K562 (cell line): ENCODE data around the gene KMT2C. TPM values are rescaled to one million over a fixed set of nuclear protein-coding genes. Genes with fewer than 3 reads are reported as not detected.
"Not testable (repeated sequence)": the region's sequence is repeated elsewhere in the genome, so short reads cannot be mapped to it uniquely, and the experiment has no call there.

ENCODE experiments used
- ATAC-seq: fragments of 200-7000 bp; cut with Tn5 transposase; 3 replicates; pipeline ENCODE4 v1.9.1; 2020; ENCODE audit warnings: moderate library complexity
- BruUV-seq: library from RNA; stranded (reverse); fragments of 400-500 nt; replicated peaks from 2 replicates; lab custom pipeline; 2021; lab: Mats Ljungman, UMichigan
- CTCF ChIA-PET: fragments of 300-600 bp; formaldehyde crosslinking; extraction: SDS; loops from one replicate; lab custom pipeline; 2021; ENCODE audit warnings: low intra/inter-chr PET ratio; lab: Yijun Ruan, JAX
- POLR2A ChIA-PET: fragments of 300-600, 350-650 bp; sonication (Branson Sonifier 250); formaldehyde crosslinking; extraction: SDS; loops from one replicate; lab custom pipeline; 2021; ENCODE audit warnings: antibody characterized with exemption, inconsistent platforms; lab: Yijun Ruan, JAX
- DNase-seq, 4 experiments: peaks; one replicate each; pipeline versions ENCODE4 v3.0.0 to v3.0.0-alpha.2; 2011 to 2018; ENCODE audit warnings: low spot score in 3 of 4, mixed read lengths in 3 of 4; ENCODE audit errors: extremely low read depth in 1 of 4
- FAIRE-seq: peaks from 2 replicates; lab custom pipeline; 2011; peaks lifted over from hg19 to GRCh38; lab: Jason Lieb, UNC
- H2AFZ ChIP-seq: 2 replicates; pipeline ENCODE4 v1.6.0; 2011; ENCODE audit warnings: low read depth, low read length, control low read depth, inconsistent platforms
- H3K27ac ChIP-seq: fragments of 200-600 bp; 3 replicates; pipeline ENCODE4 v1.8.0; 2011; ENCODE audit warnings: low read depth, mild to moderate bottlenecking, control low read depth, inconsistent platforms, low read length, moderate library complexity, mixed read lengths; ENCODE audit errors: extremely low read depth
- H3K27me3 ChIP-seq, 2 experiments: fragments of 300-600 bp in 1 of 2; 2 replicates in 1 of 2; 3 replicates in 1 of 2; pipeline versions ENCODE4 v1.6.0 to v1.8.0; 2011; ENCODE audit warnings: inconsistent platforms in 2 of 2, low read length in 2 of 2, mild to moderate bottlenecking in 1 of 2, mixed read lengths in 1 of 2, moderate library complexity in 1 of 2; ENCODE audit not compliant: control insufficient read depth in 2 of 2, insufficient read depth in 2 of 2
- H3K36me3 ChIP-seq: fragments of 300-600 bp; 3 replicates; pipeline ENCODE4 v1.8.0; 2011; ENCODE audit warnings: mild to moderate bottlenecking, low read length, inconsistent platforms; ENCODE audit not compliant: control insufficient read depth, insufficient read depth
- H3K4me1 ChIP-seq, 2 experiments: fragments of 200-600 bp in 1 of 2; replicated peaks in 1 of 2; 2 replicates in 1 of 2; 3 replicates in 1 of 2; pipeline versions ENCODE4 v1.5.1 to v1.8.0; 2011; ENCODE audit warnings: inconsistent platforms in 2 of 2, low read length in 2 of 2, mild to moderate bottlenecking in 1 of 2, mixed read lengths in 1 of 2, moderate library complexity in 1 of 2; ENCODE audit not compliant: control insufficient read depth in 2 of 2, insufficient read depth in 2 of 2
- H3K4me2 ChIP-seq: 2 replicates; pipeline ENCODE4 v1.6.1; 2011; ENCODE audit warnings: low read length, control low read depth, inconsistent platforms, mixed read lengths; ENCODE audit not compliant: insufficient read depth
- H3K4me3 ChIP-seq: fragments of 200-600 bp; sonication (generic), shearing (Covaris generic); 2 replicates; pipeline ENCODE4 v1.5.1; 2016; ENCODE audit warnings: control low read depth, inconsistent platforms
- H3K79me2 ChIP-seq: fragments of 200-600 bp; 3 replicates; pipeline ENCODE4 v1.8.0; 2011; ENCODE audit warnings: low read length, inconsistent platforms; ENCODE audit not compliant: control insufficient read depth, insufficient read depth
- H3K9ac ChIP-seq, 2 experiments: 2 replicates each; pipeline versions ENCODE4 v1.6.0 to v1.6.1; 2011; ENCODE audit warnings: low read depth in 2 of 2, low read length in 2 of 2, control low read depth in 1 of 2, inconsistent platforms in 1 of 2, mild to moderate bottlenecking in 1 of 2, mixed read lengths in 1 of 2; ENCODE audit not compliant: insufficient read depth in 1 of 2
- H3K9me1 ChIP-seq: one replicate; pipeline ENCODE4 v1.6.0; 2011; ENCODE audit warnings: inconsistent platforms, mild to moderate bottlenecking, low read length, moderate library complexity; ENCODE audit not compliant: control insufficient read depth, insufficient read depth
- H3K9me3 ChIP-seq: replicated peaks from 2 replicates; pipeline ENCODE4 v1.5.1; 2011; ENCODE audit warnings: low read depth, low read length, inconsistent platforms; ENCODE audit not compliant: control insufficient read depth, insufficient read depth
- H4K20me1 ChIP-seq: replicated peaks from 2 replicates; pipeline ENCODE4 v1.6.1; 2011; ENCODE audit warnings: low read length, inconsistent platforms, mixed read lengths; ENCODE audit not compliant: control insufficient read depth, insufficient read depth
- CREBBP ChIP-seq: IDR thresholded peaks from one replicate; pipeline ENCODE4 v1.6.1; 2012; ENCODE audit warnings: low read depth, mild to moderate bottlenecking, control low read depth, inconsistent platforms, low read length
- HDAC3 ChIP-seq: fragments of 450-650 bp; IDR thresholded peaks from 2 replicates; pipeline ENCODE4 v1.6.1; 2018; ENCODE audit warnings: borderline replicate concordance, mild to moderate bottlenecking, moderate library complexity; ENCODE audit not compliant: partially characterized antibody
- PYGO2 ChIP-seq: fragments of 450-650 bp; IDR thresholded peaks from 2 replicates; pipeline ENCODE4 v1.6.1; 2016; ENCODE audit warnings: mild to moderate bottlenecking, missing genetic modification characterization, moderate library complexity, missing compliant biosample characterization
- ZFX ChIP-seq: sonication (generic); formaldehyde crosslinking; IDR thresholded peaks from 2 replicates; pipeline ENCODE4 v1.8.0; 2022; ENCODE audit warnings: mild to moderate bottlenecking, missing genetic modification reagents, moderate library complexity
- WGBS: fragments of 100-300 bp; shearing (Covaris generic); methylation state at CpG from one replicate; pipeline ENCODE4 v1.1.6; 2016; ENCODE audit warnings: low coverage, mixed read lengths; ENCODE audit not compliant: insufficient coverage; ENCODE audit errors: missing lambda C conversion rate; 5-methylcytosine and 5-hydroxymethylcytosine counted together
- in situ Hi-C: fragments of 300-500 bp; cut with MboI; formaldehyde crosslinking; loops from 4 replicates; pipeline ENCODE4 v1.15.0; 2018; ENCODE audit warnings: inconsistent platforms, mixed read lengths
- intact Hi-C: fragments of 100-400 bp; cut with micrococcal nuclease; formaldehyde crosslinking; loops from 2 replicates; pipeline ENCODE4 v1.14.2; 2022
- polyA plus RNA-seq, 8 experiments: library from polyadenylated mRNA; depleted of rRNA in 4 of 8; stranded (reverse) in 5 of 8; unstranded in 3 of 8; fragments of >200 nt; fragmentation: Nextera tagmentation in 2 of 8; fragmentation: Illumina TruSeq in 1 of 8; extraction: Ambion mirVana in 2 of 8; extraction: Trizol in 1 of 8; gene quantifications; 2 replicates each; pipeline versions ENCODE4 v1.2.1 to v1.2.3, GENCODE V29; 2011 to 2014; ENCODE audit warnings: inconsistent platforms in 1 of 8, missing spikeins in 1 of 8
- total RNA-seq, 7 experiments: library from RNA; depleted of rRNA in 6 of 7; stranded (reverse); fragments of >200 nt in 6 of 7; fragmentation: Illumina TruSeq in 2 of 7; extraction: Trizol in 2 of 7; gene quantifications; 2 replicates each; pipeline versions ENCODE4 v1.2.1 to v1.2.3, GENCODE V29; 2011 to 2021; ENCODE audit warnings: low replicate concordance in 1 of 7

Gene KMT2C
- total and polyA plus RNA-seq, 9 of the 15 experiments (the other 6 are each of a cell fraction or from before 2014, with no cell fraction given): 4.9 to 67.8 (median 27.1) TPM

DNA sequence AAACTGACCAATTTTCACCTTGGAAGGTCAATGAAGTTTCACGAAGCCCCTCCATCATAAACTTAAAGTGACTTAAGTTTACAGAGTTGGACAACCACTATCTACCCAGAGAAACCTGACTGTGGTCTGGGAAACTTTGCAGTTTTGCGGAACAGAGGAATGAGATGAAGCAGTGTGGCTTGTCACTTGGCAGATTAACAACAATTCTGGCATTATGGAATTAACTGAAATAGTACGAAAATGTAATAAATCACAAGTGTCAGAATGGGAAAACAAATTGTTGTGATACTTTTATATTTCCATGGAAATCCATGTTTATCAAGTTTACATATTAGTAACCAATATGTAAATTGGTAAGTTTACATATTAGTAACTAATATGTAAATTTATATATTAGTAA is 4.9 kb downstream of the KMT2C start (continued):
- TF ChIP-seq HDAC3: peak; percentile 14
- TF ChIP-seq PYGO2: no peak

DNA sequence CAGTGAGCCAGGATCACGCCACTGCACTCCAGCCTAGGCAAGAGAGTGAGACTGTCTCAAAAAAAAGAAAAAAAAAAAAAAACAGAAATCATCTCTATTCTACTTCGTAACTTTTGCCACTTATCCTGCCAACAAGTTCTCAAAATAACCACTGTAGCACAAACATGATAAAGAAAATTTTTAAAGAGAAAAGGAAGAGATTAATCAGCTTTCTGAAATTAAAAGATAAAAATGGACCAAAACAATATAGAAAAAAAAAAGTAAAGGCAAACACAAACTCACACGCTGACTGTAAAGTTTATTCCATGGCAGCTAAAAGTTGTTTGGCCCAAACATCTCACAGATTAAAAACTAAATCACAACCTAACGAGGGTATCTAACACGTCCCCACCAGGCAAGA is 5.7 kb downstream of the KMT2C start:
- ATAC-seq, CTCF ChIA-PET: not testable (repeated sequence)
- POLR2A ChIA-PET: interaction anchor here (1.6 kb wide), 1 partner anchor 33 kb away, joined by 4 read pairs; no protein-coding TSS in a partner anchor

More for the DNA sequence above, 5.7 kb downstream of the KMT2C start:
- H3K4me2 ChIP-seq, H3K27me3 ChIP-seq, in situ Hi-C loops, H3K4me3 ChIP-seq, DNase-seq, H2AFZ ChIP-seq, H3K9me3 ChIP-seq, H3K36me3 ChIP-seq, BruUV-seq, H3K27ac ChIP-seq, FAIRE-seq: not testable (repeated sequence)
- intact Hi-C loops: loop anchor here (5.0 kb wide), 1 partner anchor 58 kb away; no protein-coding TSS in a partner anchor
- peaks cover 20 to 32% of the 10 kb centered on the region in 2 experiments for H3K4me1 ChIP-seq
- H3K79me2 ChIP-seq: peaks cover 99% of the 10 kb centered on the region
- H4K20me1 ChIP-seq: peaks cover 33% of the 10 kb centered on the region; the same call in 1 of the 2 replicates
- WGBS: 70% methylated on average over 5 of the region's 5 CpGs
- H3K9ac ChIP-seq: peak overlapping the region in 1 of 2 experiments; percentile 43; a peak in 1 of 4 replicates
- TF ChIP-seq CREBBP: peak; percentile 94
- 0 out of 2 replicates have a peak, but pooled peaks have one; percentile 5 for TF ChIP-seq ZFX (CRISPR knock-in tag)
- peaks cover 11% of the 10 kb centered on the region for H3K9me1 ChIP-seq
